ENCODE measurements around the gene ZNF775. TPM values are rescaled to one million over a fixed set of nuclear protein-coding genes. Genes with fewer than 3 reads are reported as not detected.
A peak's percentile ranks its signal among the peaks of the same experiment; 100 is the strongest.

Gene ZNF775
- total and polyA plus RNA-seq, 2 of the 13 experiments (the other 11 are each of a cell fraction or from before 2014, with no cell fraction given): 3.1 to 3.2 TPM

DNA sequence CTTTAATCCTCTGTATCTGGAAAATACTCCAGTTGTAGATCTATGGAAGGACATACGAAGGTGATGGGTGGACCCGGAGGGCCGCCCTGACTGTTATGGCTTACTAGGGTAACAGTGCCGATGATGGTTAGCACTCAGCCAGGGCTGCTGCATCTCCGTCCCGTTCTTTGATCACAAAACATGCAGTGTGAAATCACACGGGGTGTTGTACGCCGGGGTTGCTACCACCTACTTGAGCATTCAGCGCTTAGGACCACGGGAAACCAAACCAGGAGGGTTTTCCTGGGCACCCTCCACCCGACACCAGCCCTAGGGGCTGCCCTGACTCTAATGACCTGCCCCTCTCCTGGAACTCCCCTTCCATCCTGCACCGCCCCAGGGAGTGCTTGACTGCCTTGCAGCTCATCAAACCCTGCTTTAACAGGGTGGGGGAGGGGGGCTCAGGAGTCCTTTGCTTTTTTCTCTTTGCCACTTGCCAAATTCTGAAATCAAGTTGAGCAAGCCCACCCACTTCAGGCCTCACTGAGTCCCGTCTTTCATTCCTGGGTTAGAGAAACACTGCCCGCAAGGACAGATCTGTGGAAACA is 20.4 kb downstream of the ZNF775 start (continued):
- TF ChIP-seq TFDP1 (CRISPR knock-in tag; IDR thresholded peaks at IDR 0.05; ENCODE audit: borderline replicate concordance): no peak

- Histone ChIP-seq H3K4me2 (ENCODE audit: low read depth, low read length) (no peak overlapping the region), H3K4me1 (ENCODE audit: insufficient read depth, low read length) (peaks cover 51% of the 10 kb centered on the region), H3K27ac (ENCODE audit: extremely low read length, insufficient read depth, low read length) (no peak overlapping the region), H4K20me1 (ENCODE audit: insufficient read depth, low read length) (no peaks in the 10 kb centered on the region), H3K9ac (ENCODE audit: insufficient read depth, low read depth, low read length) (no peak overlapping the region), H3K27me3 (ENCODE audit: control insufficient read depth in 1 of 2, insufficient read depth in 2 of 2, low read length in 2 of 2) (no peaks in the 10 kb centered on the region), H3K36me3 (replicated peaks in 1 of 2; ENCODE audit: control insufficient read depth in 1 of 2, insufficient read depth in 2 of 2, low read length in 2 of 2) (peaks cover 2 to 15% of the 10 kb centered on the region in 2 experiments; a peak in 2 of 5 replicates), H3K9me3 (ENCODE audit: low read length) (no peaks in the 10 kb centered on the region), H3K79me2 (ENCODE audit: insufficient read depth, low read length) (no peaks in the 10 kb centered on the region), H2AFZ (ENCODE audit: low read length) (no peak overlapping the region), H3K4me3 (replicated peaks in 1 of 3; ENCODE audit: insufficient read depth in 1 of 3, low read depth in 2 of 3, low read length in 3 of 3) (no peak overlapping the region)
- no peak for ATAC-seq
- in situ Hi-C loops (cut with HindIII; ENCODE audit: extremely low pct_ligation_motif_present, low pct_unique_long_range_greater_than_20kb) (loop anchor here (5.0 kb wide), 1 partner anchor 58 kb away; the partner anchor contains the start of gene RARRES2), intact Hi-C loops (cut with micrococcal nuclease; ENCODE audit: unreplicated experiment) (no loop called here)
- POLR2A ChIA-PET: interaction anchor here (0.7 to 8.8 kb wide), 2 partner anchors 14 to 32 kb away, joined by 3 to 181 read pairs; partner anchors contain the start of gene REPIN1
- 56% methylated on average over 8 of the region's 11 CpGs for WGBS (ENCODE audit: low lambda C conversion rate)
- FAIRE-seq: no peak
- peak; percentile 46 for TF ChIP-seq FOSL2 (CRISPR knock-in tag; IDR thresholded peaks at IDR 0.05)
- TF ChIP-seq MAFK (conservative IDR thresholded peaks at IDR 0.05 in 1 of 2, IDR thresholded peaks at IDR 0.05 in 1 of 2; ENCODE audit: low read length in 2 of 2): peak; percentile 56 to 66
- TF ChIP-seq, protein P1, sequence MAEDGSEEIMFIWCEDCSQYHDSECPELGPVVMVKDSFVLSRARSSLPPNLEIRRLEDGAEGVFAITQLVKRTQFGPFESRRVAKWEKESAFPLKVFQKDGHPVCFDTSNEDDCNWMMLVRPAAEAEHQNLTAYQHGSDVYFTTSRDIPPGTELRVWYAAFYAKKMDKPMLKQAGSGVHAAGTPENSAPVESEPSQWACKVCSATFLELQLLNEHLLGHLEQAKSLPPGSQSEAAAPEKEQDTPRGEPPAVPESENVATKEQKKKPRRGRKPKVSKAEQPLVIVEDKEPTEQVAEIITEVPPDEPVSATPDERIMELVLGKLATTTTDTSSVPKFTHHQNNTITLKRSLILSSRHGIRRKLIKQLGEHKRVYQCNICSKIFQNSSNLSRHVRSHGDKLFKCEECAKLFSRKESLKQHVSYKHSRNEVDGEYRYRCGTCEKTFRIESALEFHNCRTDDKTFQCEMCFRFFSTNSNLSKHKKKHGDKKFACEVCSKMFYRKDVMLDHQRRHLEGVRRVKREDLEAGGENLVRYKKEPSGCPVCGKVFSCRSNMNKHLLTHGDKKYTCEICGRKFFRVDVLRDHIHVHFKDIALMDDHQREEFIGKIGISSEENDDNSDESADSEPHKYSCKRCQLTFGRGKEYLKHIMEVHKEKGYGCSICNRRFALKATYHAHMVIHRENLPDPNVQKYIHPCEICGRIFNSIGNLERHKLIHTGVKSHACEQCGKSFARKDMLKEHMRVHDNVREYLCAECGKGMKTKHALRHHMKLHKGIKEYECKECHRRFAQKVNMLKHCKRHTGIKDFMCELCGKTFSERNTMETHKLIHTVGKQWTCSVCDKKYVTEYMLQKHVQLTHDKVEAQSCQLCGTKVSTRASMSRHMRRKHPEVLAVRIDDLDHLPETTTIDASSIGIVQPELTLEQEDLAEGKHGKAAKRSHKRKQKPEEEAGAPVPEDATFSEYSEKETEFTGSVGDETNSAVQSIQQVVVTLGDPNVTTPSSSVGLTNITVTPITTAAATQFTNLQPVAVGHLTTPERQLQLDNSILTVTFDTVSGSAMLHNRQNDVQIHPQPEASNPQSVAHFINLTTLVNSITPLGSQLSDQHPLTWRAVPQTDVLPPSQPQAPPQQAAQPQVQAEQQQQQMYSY (CRISPR knock-in tag; IDR thresholded peaks at IDR 0.05): no peak
- CTCF ChIA-PET (ENCODE audit: low intra/inter-chr PET ratio, low total read pairs): no interaction called here
- no peak for DNase-seq (ENCODE audit: low spot score)
- no TSS peak for BruUV-seq (replicated peaks)
Measured at GRCh38 chr7:150400008-150400787, 21.1 kb downstream of the ZNF775 start.
